NCI-H460 (cell line): ENCODE results near the gene FRYL. TPM values are rescaled to one million over a fixed set of nuclear protein-coding genes. Genes with fewer than 3 reads are reported as not detected.
A peak's percentile ranks its signal among the peaks of the same experiment; 100 is the strongest.
"Not testable (repeated sequence)": the region's sequence is repeated elsewhere in the genome, so short reads cannot be mapped to it uniquely, and the experiment has no call there.

Source experiments
- DNase-seq: peaks from one replicate; pipeline ENCODE4 v3.0.0-alpha.2; 2016; ENCODE audit warnings: low read depth; ENCODE audit errors: extremely low read depth
- total RNA-seq: library from RNA; depleted of rRNA; stranded (reverse); fragments of >200 nt; shearing (Covaris generic); gene quantifications from 2 replicates; pipeline ENCODE4 v1.2.3, GENCODE V29; 2014

The FRYL gene
- total RNA-seq, 1 experiment from 2014 or later: 31.0 TPM

DNA sequence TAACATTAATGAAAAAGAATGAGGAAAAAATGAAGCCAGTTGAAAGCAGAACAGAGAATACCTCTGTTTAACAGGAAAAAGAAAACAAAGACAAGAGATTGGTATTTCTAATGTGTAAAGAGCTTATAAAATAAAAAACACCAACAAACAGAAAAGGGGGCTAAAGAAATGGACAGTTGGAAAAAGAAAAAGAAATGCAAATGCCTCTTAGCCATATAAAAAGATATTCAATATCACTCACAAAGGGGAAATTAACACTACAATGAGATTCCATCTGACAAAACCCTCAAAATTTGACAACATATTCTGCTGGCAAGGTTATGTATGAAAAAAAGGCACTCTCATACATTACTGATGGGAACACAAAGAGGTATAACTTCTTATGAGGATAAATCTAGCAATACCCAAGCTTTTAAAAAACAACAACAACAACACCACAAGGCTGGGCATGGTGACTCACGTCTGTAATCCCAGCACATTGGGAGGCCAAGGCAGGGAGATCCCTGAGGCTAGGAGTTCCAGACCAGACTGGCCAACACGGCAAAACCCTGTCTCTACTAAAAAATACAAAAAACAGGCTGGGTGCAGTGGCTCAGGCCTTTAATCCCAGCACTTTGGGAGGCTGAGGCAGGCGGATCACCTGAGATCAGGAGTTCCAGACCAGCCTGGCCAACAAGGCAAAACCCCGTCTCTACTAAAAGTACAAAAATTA lies 75.8 kb downstream of the FRYL start:
- no peak for DNase-seq

DNA sequence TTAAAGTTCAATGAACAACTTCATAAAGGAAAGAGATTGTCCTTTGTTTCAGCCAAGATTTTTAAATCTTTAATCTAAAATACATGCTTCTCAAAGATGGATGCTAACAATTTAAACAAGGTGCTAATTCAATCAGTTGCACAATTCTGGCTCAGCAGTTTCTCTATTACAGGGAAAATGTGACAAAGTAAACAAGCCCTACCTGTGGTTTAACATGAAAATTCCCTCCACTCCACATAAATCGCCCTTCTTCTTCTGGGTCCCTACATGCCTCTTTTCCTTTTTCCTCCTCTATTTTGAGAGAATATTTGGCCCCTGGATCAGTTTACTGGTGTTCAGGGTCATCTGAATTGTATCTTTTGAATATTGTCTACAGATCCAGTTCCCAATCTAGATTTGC lies 80.6 kb downstream of the FRYL start:
- DNase-seq: peak; percentile 2

DNA sequence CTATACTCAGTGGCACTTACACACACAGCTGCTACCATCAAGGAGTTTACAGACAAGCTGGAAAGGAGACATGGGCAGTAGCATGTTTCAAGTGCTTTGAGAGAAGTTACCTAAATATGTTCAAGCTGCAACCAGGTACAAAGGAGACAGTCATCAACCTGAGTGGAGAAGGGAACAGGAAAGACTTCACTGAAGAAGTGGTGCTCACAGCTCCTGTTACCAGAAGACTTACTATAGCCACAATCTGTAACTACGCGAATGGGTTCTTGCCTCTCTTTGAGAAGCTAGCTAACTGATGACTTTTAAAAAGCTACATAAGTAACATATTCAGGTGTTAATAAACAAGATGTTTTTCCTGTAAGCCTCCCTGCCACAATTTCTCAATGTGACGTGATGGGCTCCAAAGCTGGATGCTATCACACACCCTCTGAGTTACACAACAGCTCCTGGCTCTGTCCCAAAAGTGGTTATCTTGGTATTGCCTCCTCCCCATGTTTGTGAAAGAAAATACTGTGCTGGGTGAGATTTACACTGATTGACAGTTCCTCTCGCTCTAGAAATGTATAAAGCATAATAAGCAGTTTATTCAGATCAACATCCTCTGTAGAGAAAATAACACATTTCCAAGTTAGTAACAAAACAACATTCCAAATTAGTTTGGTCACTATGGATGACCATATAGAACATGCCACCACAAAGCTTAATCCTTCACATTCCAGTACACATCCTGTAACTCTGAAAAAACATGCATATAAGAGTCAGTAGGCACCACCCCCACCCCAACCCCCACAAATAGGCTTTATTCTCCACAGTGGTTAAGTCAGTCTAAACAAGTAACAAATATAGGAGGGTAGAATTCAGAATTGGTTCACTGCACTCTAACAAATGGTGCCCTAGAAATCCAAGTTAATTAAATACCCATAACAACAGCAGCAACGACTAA lies 81.8 kb downstream of the FRYL start:
- DNase-seq: peak; percentile 81

DNA sequence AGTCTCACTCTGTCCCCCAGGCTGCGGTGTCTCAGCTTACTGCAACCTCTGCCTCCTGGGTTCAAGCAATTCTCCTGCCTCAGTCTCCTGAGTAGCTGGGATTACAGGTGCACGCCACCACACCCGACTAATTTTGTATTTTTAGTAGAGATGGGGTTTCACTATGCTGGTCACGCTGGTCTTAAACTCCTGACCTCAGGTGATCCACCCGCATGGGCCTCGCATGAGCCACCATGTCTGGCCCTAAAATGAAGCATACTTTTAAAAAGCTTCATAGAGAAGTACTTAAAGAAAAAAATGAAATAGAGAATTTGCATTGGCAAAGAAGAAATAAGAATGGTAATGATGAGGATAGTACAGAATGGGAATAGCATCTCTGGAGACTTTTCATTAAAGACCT lies 82.6 kb downstream of the FRYL start:
- not testable (repeated sequence) for DNase-seq

DNA sequence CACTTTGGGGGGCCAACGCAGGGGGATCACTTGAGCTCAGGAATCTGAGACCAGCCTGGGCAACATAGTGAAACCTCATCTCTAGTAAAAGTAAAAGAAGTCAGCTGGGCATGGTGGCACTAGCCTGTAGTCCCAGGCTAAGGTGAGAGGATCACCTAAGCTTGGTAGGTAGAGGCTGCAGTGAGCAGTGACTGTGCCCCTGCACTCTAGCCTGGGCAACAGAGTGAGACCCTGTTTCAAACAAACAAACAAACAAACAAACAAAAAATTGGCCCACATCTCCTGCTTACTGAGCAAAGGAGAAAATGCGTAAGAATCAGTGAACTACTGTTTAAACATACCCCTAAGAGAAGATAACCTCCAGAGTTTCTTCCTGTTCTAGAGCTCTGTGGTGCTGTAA lies 85.3 kb downstream of the FRYL start:
- no peak for DNase-seq

DNA sequence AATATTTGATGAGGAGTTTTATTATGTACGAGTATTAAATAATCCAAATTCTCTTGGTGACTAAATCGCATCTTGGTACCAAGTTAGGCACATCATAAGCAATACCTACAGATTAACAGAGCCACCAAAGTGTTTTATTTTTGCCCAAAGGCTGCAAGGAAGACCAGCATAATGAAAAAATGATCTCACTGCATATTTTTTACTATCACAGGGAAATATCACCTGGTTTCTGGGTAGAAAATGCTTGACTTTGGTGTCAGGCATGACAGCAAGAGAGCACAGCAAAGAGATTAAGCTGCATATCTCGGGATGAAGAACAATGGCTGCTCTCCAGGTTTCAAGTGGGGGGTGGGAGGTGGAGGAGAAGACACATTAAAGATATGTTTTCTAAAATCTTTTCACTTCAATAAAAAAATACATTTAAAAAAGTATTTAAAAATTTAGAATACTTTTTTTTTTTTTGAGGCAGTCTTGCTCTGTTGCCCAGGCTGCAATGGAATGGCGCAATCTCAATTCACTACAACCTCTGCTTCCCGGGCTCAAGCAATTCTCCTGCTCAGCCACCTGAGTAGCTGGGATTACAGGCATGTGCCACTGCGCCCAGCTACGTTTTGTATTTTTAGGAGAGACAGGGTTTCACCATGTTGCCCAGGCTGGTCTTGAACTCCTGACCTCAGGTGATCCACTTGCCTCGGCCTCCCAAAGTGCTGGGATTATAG lies 86.1 kb downstream of the FRYL start:
- no peak for DNase-seq

DNA sequence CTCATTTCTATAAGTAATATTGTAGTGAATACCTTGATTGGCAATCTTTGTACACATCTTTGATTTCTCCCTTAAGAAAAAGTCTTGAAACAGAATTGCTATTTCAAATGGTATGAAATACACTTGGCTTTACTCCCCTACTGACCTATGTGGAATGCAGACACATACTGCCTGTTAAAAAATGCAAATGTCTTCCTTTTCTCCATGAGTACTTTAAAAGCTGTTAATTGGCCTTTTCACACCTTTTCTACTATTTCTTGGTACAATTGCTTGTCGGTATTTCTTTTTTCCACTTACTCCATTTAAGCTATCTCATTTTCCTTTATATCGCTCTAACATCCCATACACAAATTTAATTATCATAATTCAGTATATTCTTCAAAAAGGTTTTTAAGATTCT lies 87.2 kb downstream of the FRYL start:
- no peak for DNase-seq

DNA sequence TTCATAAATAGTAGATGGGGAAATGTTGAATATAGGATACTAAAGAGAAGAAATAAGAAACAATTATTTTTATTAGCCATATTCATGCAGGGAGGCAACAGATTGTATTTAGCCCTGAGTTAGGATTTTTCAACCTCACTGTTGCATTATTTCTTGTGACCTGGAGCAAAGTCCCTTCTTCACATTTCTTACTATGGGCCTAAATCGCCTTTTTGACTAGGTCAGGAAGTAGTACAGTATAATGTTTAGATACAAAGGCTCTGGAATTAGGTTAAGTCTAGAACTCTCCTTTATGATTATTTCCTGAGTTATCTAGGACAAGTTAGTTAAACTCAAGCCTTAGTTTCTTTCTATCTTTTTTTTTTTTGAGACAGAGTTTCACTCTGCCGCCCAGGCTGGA lies 88.0 kb downstream of the FRYL start:
- no peak for DNase-seq

DNA sequence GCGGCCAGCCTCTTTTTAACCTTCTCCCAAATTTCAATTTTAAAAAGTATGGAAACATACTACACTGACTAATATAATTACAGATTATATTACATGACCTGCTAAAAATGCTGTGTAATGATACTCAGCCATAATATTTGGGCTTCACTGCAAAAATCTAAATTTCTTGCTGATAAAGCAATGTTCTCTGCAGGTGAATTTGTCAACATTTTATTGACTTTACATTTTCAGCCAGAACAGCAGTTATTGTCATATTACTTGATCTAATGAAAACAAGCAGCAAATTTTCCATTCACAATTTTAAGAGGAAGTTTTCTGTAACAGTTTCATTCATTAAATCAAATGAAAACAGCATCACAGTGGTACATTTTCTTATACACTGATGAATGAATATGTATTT lies 91.1 kb downstream of the FRYL start:
- no peak for DNase-seq

DNA sequence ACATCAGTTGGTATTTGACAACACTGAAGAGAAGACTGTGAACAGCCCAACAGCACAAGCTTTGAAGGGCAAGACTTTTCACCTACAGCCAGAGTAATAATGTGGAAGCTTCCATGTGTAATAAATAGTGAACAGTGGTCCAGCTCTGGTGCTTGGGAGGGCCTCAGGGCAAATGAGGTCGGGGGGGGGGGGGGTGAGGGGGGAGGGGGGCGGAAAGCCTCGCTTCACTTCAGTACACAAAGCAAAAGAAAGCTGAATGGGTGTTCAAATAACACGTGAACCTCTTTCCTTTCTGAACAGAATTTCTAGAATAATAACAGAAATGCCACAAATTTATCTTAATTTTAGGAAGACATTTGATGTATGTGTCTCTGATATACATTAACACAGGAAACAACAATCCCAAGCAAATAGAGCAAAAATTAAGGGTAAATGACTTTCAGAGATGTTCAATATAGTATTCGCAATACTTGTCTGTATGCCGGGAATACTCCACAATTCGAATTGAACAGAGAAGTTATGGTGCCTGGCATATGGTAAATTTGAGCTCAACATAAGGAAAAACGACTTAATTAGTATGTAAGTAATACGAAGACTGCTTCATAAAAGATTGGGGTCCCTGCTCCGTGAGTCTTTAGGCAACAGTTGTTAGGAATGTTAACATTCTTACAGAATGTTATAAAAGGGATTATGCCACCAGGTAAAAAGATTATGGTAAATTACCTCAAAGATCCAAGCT lies 92.6 kb downstream of the FRYL start:
- no peak for DNase-seq

DNA sequence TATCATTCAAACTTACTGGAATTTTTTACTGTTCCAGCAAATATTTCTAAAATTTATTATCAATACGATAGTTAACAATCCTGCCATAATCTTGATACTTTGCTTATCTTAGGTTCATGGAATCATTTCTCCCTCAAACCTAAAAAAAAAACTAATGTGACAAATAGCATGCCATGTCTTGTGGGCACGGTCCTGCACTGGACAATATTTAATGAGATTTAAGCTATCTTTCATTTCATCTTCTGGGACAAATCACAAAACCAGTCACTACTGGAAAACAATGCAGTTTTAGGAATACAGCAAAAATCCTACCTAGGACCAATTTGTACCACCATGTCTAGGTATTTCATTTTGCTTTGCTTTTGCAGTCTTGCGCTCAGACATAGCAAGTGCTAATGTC lies 93.7 kb downstream of the FRYL start:
- DNase-seq: no peak

DNA sequence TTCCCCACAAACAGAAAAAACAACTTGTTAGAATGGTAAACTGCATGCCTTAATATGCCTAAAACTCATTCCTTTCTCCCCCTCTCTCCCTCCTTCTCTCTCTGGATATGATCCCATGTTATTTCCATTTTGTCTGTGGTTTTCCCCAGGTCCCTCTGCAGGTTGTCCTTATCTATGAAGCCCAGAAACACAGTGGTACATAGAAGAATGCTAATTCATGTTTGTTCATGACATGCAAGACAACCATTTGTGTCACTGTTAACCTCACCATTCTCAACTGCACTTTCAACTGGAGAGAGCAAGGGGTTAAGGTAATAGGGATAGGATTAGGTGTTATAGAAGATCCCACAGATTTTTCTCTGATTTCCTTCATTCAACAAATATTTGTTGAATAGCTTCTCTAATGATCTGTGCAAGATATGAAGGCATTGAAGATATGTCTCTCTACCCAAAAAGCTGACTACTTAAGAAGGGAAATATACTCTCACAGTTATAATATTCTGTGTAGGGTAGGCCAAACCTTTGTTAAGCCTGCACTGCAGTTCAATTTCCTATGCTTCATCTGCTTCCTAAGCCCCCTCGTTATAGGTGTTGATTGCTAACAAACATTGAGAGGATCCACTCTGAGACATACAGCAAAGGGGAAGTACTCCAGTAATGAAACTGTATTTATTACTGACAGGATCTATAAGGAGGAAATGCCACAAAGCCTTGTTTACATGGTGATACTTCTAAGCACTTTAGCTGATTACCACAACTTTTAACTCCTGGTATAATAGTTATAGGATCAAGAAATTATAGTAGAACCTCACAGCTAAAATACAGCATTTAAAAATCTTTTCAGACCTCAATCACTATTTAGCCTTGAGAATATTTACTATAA lies 96.1 kb downstream of the FRYL start:
- DNase-seq: no peak

DNA sequence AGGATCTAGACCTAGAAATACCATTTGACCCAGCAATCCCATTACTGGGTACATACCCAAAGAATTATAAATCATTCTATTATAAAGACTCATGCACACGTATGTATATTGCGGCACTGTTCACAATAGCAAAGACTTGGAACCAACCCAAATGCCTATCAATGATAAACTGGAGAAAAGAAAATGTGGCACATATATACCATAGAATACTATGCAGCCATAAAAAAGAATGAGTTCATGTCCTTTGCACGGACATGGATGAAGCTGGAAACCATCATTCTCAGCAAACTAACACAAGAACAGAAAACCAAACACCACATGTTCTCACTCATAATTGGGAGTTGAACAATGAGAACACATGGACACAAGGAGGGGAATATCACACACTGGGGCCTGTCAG lies 97.2 kb downstream of the FRYL start:
- not testable (repeated sequence) for DNase-seq

DNA sequence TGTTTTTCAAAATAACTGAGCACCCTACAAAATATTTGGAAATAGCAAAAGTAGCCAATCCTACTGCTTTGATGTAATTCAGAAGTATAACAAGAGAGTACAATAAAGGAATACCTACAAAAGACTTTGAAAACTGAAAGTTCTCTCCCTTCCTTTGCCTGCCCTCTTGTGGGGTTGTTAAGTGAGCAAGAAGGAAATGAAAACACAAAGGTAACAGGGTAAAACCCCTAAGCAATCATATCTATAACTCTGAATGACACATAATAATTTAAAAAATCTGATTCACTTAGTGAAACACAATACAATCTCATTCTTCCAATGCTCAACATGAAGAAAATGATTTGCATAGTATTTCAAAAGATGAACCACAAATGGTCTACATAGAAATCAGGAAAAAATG lies 98.2 kb downstream of the FRYL start:
- DNase-seq: peak; percentile 12

DNA sequence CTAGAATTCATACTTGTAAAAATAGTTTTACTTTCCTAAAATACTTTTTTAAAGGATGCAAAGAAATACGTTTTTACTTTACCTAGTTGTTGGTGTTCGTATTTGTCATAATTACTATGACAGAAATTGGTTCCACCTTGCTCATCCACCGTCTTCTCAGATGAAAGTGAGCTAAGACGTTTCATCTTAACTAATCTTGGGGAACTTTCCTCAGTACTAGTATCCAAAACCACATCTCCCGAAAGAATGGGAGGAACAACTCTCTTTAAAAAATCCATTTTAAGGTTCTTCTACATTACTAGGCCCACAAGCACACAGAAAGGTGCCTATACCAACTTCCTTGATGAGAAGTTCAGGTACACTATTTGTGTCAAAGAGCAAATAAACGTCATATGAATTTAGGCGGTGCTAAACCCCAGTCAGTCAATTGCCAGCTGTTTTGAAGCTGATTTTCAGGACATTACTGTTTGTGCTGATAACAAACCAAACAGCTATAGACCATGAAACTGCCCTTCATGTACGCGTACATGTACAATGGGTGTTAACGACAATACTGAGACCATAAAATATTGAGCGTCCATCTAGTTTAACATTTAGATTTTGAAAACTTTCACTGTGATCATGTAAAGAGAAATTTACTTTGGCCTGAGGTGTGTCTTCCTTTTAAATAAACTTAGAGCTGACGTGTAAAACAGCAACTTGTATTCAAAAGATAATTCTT lies 99.1 kb downstream of the FRYL start:
- no peak for DNase-seq

DNA sequence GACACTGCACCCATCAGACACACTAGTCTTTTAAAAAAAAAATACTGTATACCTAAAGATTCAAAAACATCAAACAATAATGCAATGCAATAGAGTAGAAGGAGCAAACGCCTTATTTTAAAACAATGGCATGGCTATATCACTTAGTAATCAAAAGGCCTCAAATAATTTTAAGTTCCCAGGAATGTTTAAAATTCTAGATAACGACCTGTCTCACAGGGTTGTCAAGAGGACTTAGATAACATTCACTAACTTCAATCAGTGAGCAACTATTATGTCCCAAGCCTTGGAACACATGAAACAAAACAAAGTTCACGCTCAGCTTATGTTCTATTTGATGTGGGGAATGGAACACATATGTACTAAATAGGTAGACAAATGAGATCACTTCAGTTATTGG lies 106.5 kb downstream of the FRYL start:
- DNase-seq: no peak

DNA sequence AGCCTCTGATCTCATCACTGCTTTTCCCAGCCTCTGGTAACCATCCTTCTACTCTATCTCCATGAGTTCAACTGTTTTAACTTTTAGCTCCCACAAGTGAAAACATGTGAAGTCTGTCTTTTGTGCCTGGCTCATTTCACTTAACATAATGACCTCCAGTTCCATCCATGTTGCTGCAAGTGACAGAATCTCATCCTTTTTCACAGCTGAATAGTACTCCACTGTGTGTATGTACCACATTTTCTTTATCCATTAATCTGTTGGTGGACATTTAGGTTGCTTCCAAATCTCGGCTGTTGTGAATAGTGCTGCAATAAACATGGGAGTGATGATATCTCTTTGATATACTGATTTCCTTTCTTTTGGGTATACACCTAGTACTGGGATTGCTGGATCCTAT lies 109.5 kb downstream of the FRYL start:
- DNase-seq: no peak

DNA sequence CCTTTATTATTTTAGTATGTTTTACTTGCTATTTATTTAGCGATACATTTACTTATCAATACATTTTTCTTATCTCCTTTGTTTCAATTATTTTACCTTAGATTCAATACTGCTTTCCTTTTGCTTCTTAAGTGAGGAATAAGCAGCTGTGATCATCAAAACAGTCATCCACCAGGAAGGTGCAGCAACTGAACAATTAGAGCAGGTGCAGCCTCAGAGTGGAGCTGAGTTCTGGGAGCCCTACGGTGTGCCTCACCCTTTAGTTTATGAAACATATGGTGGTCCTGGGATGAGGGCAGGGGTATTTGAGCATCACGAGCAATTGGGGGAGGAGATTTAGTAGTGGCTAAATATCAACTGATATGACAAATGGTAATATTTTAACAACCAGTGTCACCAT lies 111.0 kb downstream of the FRYL start:
- no peak for DNase-seq
